ENCODE data around the gene KPNA6. TPM values are rescaled to one million over a fixed set of nuclear protein-coding genes. Genes with fewer than 3 reads are reported as not detected.

Gene KPNA6
- total and polyA plus RNA-seq, 9 of the 15 experiments (the other 6 are each of a cell fraction or from before 2014, with no cell fraction given), result 20.1 to 54.6 (median 32.2) TPM

- H2AFZ ChIP-seq (ENCODE audit: low read depth, low read length), result no peak overlapping the region
- ChIA-PET POLR2A (interaction anchor here (0.5 to 12.5 kb wide), 6 partner anchors 12 to 1248 kb away, joined by 3 to 209 read pairs (median 4); partner anchors contain the start of gene KPNA6), CTCF (ENCODE audit: low intra/inter-chr PET ratio) (no interaction called here)
- H3K79me2 ChIP-seq (ENCODE audit: control insufficient read depth, insufficient read depth, low read length), result peaks cover 96% of the 10 kb centered on the region
- peak overlapping the region; percentile 74 for H3K27ac ChIP-seq (ENCODE audit: extremely low read depth, low read depth, low read length)
- H3K9ac ChIP-seq (ENCODE audit: insufficient read depth in 1 of 2, low read depth in 2 of 2, low read length in 2 of 2), result peak overlapping the region in 1 of 2 experiments; percentile 17; a peak in 2 of 4 replicates
- under 1% methylated on average over 4 of the region's 4 CpGs for WGBS (ENCODE audit: insufficient coverage, low coverage, missing lambda C conversion rate)
- H3K9me1 ChIP-seq (ENCODE audit: control insufficient read depth, insufficient read depth, low read length), result no peaks in the 10 kb centered on the region
- intact Hi-C loops (cut with micrococcal nuclease) (loop anchor here (5.0 kb wide), 1 partner anchor 55 kb away; no protein-coding TSS in a partner anchor), in situ Hi-C loops (cut with MboI) (no loop called here)
- peak; percentile 74 for FAIRE-seq
- no TSS peak for BruUV-seq (replicated peaks)
- peaks cover 42 to 61% of the 10 kb centered on the region in 2 experiments for H3K4me1 ChIP-seq (replicated peaks in 1 of 2; ENCODE audit: control insufficient read depth in 2 of 2, insufficient read depth in 2 of 2, low read length in 2 of 2)
- peaks cover 23% of the 10 kb centered on the region; the same call in 1 of the 3 replicates for H3K36me3 ChIP-seq (ENCODE audit: control insufficient read depth, insufficient read depth, low read length)
- peak; percentile 44 to 73 (median 50) for DNase-seq (ENCODE audit: extremely low read depth in 1 of 4, low spot score in 3 of 4)
- peak overlapping the region; percentile 60 for H3K4me2 ChIP-seq (ENCODE audit: insufficient read depth, low read length)
- H3K27me3 ChIP-seq (ENCODE audit: control insufficient read depth in 2 of 2, insufficient read depth in 2 of 2, low read length in 2 of 2), result no peaks in the 10 kb centered on the region
- no peaks in the 10 kb centered on the region for H3K9me3 ChIP-seq (replicated peaks; ENCODE audit: control insufficient read depth, insufficient read depth, low read depth, low read length)
- peaks cover 10% of the 10 kb centered on the region for H4K20me1 ChIP-seq (replicated peaks; ENCODE audit: control insufficient read depth, insufficient read depth, low read length)
- H3K4me3 ChIP-seq, result no peak overlapping the region
- ATAC-seq, result peak; percentile 52
- no peak for TF ChIP-seq SIN3B (IDR thresholded peaks at IDR 0.05; ENCODE audit: low read depth)
- TF ChIP-seq JUND (IDR thresholded peaks at IDR 0.05; ENCODE audit: borderline replicate concordance, low read depth, low read length), result peak; percentile 68; the same call in 1 of the 2 replicates
- TF ChIP-seq JUND (tag; IDR thresholded peaks at IDR 0.05; ENCODE audit: borderline replicate concordance, low read depth, low read length), result peak; percentile 60; the same call in 1 of the 3 replicates
- peak; percentile 77; the same call in 1 of the 2 replicates for TF ChIP-seq ADNP (tag; IDR thresholded peaks at IDR 0.05)
- no peak for TF ChIP-seq FOXP4 (CRISPR knock-in tag; IDR thresholded peaks at IDR 0.05; ENCODE audit: borderline replicate concordance)
- no peak for TF ChIP-seq ZBTB40 (IDR thresholded peaks at IDR 0.05)
- TF ChIP-seq ZBTB40 (CRISPR knock-in tag; IDR thresholded peaks at IDR 0.05), result no peak
- TF ChIP-seq TOE1 (IDR thresholded peaks at IDR 0.05; ENCODE audit: borderline replicate concordance), result peak; percentile 49
- no peak for TF ChIP-seq TOE1 (CRISPR knock-in tag; IDR thresholded peaks at IDR 0.05; ENCODE audit: borderline replicate concordance, low read depth)
- no peak for TF ChIP-seq ZNF347 (CRISPR knock-in tag; IDR thresholded peaks at IDR 0.05; ENCODE audit: low read depth)
These were observed 19.7 kb downstream of the KPNA6 start for GRCh38 chr1:32127409-32128198.
